Sigmoid colon (tissue), 7 donors: ENCODE data around the gene TUBGCP2. TPM values are rescaled to one million over a fixed set of nuclear protein-coding genes. Genes with fewer than 3 reads are reported as not detected.

ENCODE experiments used
- DNase-seq: peaks from one replicate; pipeline ENCODE4 v3.0.0-alpha.2; 2019
- H3K27ac ChIP-seq, 4 donors: fragments of 200-600 bp; sonication (generic); one replicate each; pipeline ENCODE4 v1.5.1; 2016 to 2019; ENCODE audit warnings: mild to moderate bottlenecking in 1 of 4
- H3K27me3 ChIP-seq, 3 donors: fragments of 200-600 bp; sonication (generic); one replicate each; pipeline ENCODE4 v1.5.1; 2019; ENCODE audit warnings: mild to moderate bottlenecking in 1 of 3
- H3K36me3 ChIP-seq, 4 donors: fragments of 200-600 bp; sonication (generic); one replicate each; pipeline ENCODE4 v1.5.1; 2016 to 2019
- H3K4me1 ChIP-seq, 4 donors: fragments of 200-600 bp; sonication (generic); one replicate each; pipeline ENCODE4 v1.5.1; 2017 to 2019
- H3K4me3 ChIP-seq, 4 donors: fragments of 200-600 bp; sonication (generic); one replicate each; pipeline ENCODE4 v1.5.1; 2017 to 2019; ENCODE audit warnings: mild to moderate bottlenecking in 2 of 4, moderate library complexity in 1 of 4
- H3K9me3 ChIP-seq, 4 donors: fragments of 200-600 bp in 3 of 4; sonication (generic) in 3 of 4; one replicate each; pipeline versions ENCODE4 v1.5.1 to v1.6.1; 2013 to 2019
- EP300 ChIP-seq, 4 donors: sonication (generic); formaldehyde crosslinking; IDR thresholded peaks; one replicate each; pipeline ENCODE4 v1.6.1; 2017; ENCODE audit warnings: antibody characterized with exemption in 4 of 4
- POLR2A ChIP-seq, 2 donors: fragments of 450-650 bp; IDR thresholded peaks; one replicate each; pipeline ENCODE4 v1.6.1; 2016; ENCODE audit warnings: antibody characterized with exemption in 2 of 2, mild to moderate bottlenecking in 2 of 2, moderate library complexity in 2 of 2
- POLR2AphosphoS5 ChIP-seq, 4 donors: sonication (generic); formaldehyde crosslinking; IDR thresholded peaks; one replicate each; pipeline ENCODE4 v1.6.1; 2017; ENCODE audit warnings: antibody characterized with exemption in 4 of 4
- WGBS, 2 donors: extraction: QIAGEN DNeasy Blood & Tissue Kit; methylation state at CpG; one replicate each; pipeline ENCODE4 v1.1.7; 2013; 5-methylcytosine and 5-hydroxymethylcytosine counted together
- intact Hi-C: fragments of 100-400 bp; cut with DNase I; formaldehyde crosslinking; loops from one replicate; pipeline ENCODE4 v1.15.1; 2023
- polyA plus RNA-seq, 3 donors: library from polyadenylated mRNA; stranded (reverse); fragments of 200-250 nt; gene quantifications; one replicate each; pipeline ENCODE4 v1.2.3, GENCODE V29; 2013
- total RNA-seq, 4 donors: library from RNA; depleted of rRNA; stranded (reverse); fragments of >200 nt; gene quantifications; one replicate each; pipeline ENCODE4 v1.1.0, GENCODE V29; 2016
- TF ChIP-seq, protein P1 (sequence below), 4 experiments: fragments of 450-650 bp in 3 of 4; fragments of 200-600 bp in 1 of 4; IDR thresholded peaks; one replicate each; pipeline ENCODE4 v1.5.1; 2016 to 2019; ENCODE audit warnings: antibody characterized with exemption in 4 of 4, mild to moderate bottlenecking in 3 of 4, moderate library complexity in 2 of 4
- donor health status: healthy with polysubstance abuse.
- donor health status: Bipolar disorder and iron deficiency.
- donor health status: healthy.

TUBGCP2 gene
- total and polyA plus RNA-seq, 7 donors: 13.8 to 51.1 (median 27.2) TPM

DNA sequence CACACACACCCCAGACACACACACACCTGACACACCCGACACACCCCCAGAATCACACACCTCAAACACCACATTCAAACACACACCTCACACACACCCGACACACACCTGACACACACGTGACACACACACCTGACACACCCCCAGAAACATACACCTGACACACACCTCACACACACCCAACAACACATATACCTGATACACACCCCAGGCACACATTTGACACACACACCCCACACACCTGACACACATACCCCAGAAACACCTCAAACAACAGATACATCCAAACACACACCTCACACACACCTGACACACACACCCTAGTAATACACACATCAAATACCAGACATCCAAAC is 28.7 kb upstream of the TUBGCP2 start:
- H3K27ac ChIP-seq: no peak overlapping the region
- H3K4me1 ChIP-seq: peaks cover 0 to 25% (median 23%) of the 10 kb centered on the region in 4 donors
- 22 to 76% methylated on average over 3 of the region's 3 CpGs for WGBS, 2 donors
- intact Hi-C loops: no loop called here
- no peaks in the 10 kb centered on the region for H3K36me3 ChIP-seq
- H3K4me3 ChIP-seq: no peak overlapping the region
- DNase-seq: no peak
- H3K27me3 ChIP-seq: peaks cover 24 to 91% (median 56%) of the 10 kb centered on the region in 3 donors
- TF ChIP-seq POLR2AphosphoS5 (IDR thresholded peaks at IDR 0.05) (no peak), POLR2A (IDR thresholded peaks at IDR 0.05) (no peak), EP300 (IDR thresholded peaks at IDR 0.05) (no peak)
- TF ChIP-seq, protein P1, sequence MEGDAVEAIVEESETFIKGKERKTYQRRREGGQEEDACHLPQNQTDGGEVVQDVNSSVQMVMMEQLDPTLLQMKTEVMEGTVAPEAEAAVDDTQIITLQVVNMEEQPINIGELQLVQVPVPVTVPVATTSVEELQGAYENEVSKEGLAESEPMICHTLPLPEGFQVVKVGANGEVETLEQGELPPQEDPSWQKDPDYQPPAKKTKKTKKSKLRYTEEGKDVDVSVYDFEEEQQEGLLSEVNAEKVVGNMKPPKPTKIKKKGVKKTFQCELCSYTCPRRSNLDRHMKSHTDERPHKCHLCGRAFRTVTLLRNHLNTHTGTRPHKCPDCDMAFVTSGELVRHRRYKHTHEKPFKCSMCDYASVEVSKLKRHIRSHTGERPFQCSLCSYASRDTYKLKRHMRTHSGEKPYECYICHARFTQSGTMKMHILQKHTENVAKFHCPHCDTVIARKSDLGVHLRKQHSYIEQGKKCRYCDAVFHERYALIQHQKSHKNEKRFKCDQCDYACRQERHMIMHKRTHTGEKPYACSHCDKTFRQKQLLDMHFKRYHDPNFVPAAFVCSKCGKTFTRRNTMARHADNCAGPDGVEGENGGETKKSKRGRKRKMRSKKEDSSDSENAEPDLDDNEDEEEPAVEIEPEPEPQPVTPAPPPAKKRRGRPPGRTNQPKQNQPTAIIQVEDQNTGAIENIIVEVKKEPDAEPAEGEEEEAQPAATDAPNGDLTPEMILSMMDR (IDR thresholded peaks at IDR 0.05): no peak
- no peaks in the 10 kb centered on the region for H3K9me3 ChIP-seq

- Histone ChIP-seq H3K4me3 (peak within 1 kb of the TSS; percentile 10 to 45 (median 35)), H3K27me3 (peaks cover 27 to 91% (median 61%) of the 10 kb centered on the region in 3 donors), H3K27ac (no peak within 1 kb of the TSS), H3K9me3 (no peaks in the 10 kb centered on the region), H3K36me3 (no peaks in the 10 kb centered on the region), H3K4me1 (peaks cover 0 to 25% (median 23%) of the 10 kb centered on the region in 4 donors)
- TF ChIP-seq POLR2A (IDR thresholded peaks at IDR 0.05) (no peak), EP300 (IDR thresholded peaks at IDR 0.05) (no peak), POLR2AphosphoS5 (IDR thresholded peaks at IDR 0.05) (no peak)
- TF ChIP-seq, protein P1 (IDR thresholded peaks at IDR 0.05): no peak
- 14% methylated on average over 63 of the region's 63 CpGs for WGBS, 2 donors
- intact Hi-C loops: no loop called here
- no peak for DNase-seq
These were observed 28.1 kb upstream of the TUBGCP2 start, which contains the start of gene CALY for GRCh38 chr10:133336577-133337369. CALY (minus strand) TSS chr10:133336896; CDS start chr10:133328989, 7,907 bp downstream.

DNA sequence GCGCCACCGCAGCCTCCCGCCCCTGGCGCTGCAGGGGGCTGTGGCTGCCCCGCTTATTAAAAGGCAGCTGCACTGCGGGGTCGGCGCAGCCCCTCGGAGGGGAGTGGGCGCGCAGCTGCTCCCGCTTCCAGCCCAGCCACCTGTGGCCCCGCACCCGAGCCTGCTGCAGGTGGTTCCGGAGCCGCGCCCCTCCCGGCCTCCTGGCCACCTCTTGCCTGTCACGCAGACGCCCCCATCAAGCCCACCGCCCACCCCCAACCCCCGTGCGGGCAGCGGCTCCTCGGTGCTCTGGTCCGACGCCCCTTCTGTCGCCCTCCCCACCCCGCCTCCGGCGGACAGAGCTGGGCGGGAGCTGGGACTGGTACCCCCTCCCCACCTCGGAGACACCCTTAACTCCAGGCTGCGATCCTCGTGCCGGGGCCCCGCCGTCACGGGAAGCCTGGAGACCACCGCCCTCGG is 27.5 kb upstream of the TUBGCP2 start:
- Histone ChIP-seq H3K4me3 (peak overlapping the region; percentile 10 to 45 (median 35)), H3K9me3 (no peaks in the 10 kb centered on the region), H3K36me3 (no peaks in the 10 kb centered on the region), H3K27ac (no peak overlapping the region), H3K27me3 (peaks cover 27 to 91% (median 68%) of the 10 kb centered on the region in 3 donors), H3K4me1 (peaks cover 0 to 25% (median 23%) of the 10 kb centered on the region in 4 donors)
- TF ChIP-seq POLR2A (IDR thresholded peaks at IDR 0.05) (no peak), POLR2AphosphoS5 (IDR thresholded peaks at IDR 0.05) (no peak), EP300 (IDR thresholded peaks at IDR 0.05) (no peak)
- TF ChIP-seq, protein P1 (IDR thresholded peaks at IDR 0.05): no peak
- 4 to 5% methylated on average over 41 of the region's 41 CpGs for WGBS, 2 donors
- intact Hi-C loops: no loop called here
- DNase-seq: no peak

- 2 to 3% methylated on average over 75 of the region's 75 CpGs for WGBS, 2 donors
- TF ChIP-seq EP300 (IDR thresholded peaks at IDR 0.05) (no peak), POLR2A (IDR thresholded peaks at IDR 0.05) (no peak), POLR2AphosphoS5 (IDR thresholded peaks at IDR 0.05) (no peak)
- TF ChIP-seq, protein P1 (IDR thresholded peaks at IDR 0.05): no peak
- intact Hi-C loops: no loop called here
- Histone ChIP-seq H3K4me1 (peaks cover 0 to 25% (median 23%) of the 10 kb centered on the region in 4 donors), H3K27me3 (peaks cover 27 to 90% (median 70%) of the 10 kb centered on the region in 3 donors), H3K27ac (no peak overlapping the region), H3K36me3 (no peaks in the 10 kb centered on the region), H3K4me3 (peak overlapping the region; percentile 10 to 45 (median 35)), H3K9me3 (no peaks in the 10 kb centered on the region)
- no peak for DNase-seq
These were observed 26.8 kb upstream of the TUBGCP2 start for GRCh38 chr10:133335246-133336117.
